Heart right ventricle (tissue), 16 donors: ENCODE measurements around the gene HSF2. TPM values are rescaled to one million over a fixed set of nuclear protein-coding genes. Genes with fewer than 3 reads are reported as not detected.

Experiments used
- ATAC-seq, 8 donors: fragments of 200-7000 bp; cut with Tn5 transposase; one replicate each; pipeline ENCODE4 v1.9.1; 2020; ENCODE audit warnings: mild to moderate bottlenecking in 8 of 8, moderate library complexity in 8 of 8, moderate number of reproducible peaks in 1 of 8
- DNase-seq, 2 donors: peaks; one replicate each; pipeline ENCODE4 v3.0.0-alpha.2; 2020
- H3K27ac ChIP-seq, 10 donors: fragments of 200-600 bp; sonication (generic) in 2 of 10; one replicate each; pipeline versions ENCODE4 v1.5.0 to v1.8.0; 2020 to 2022; ENCODE audit warnings: mild to moderate bottlenecking in 3 of 10
- H3K27me3 ChIP-seq, 7 donors: fragments of 200-600 bp; one replicate each; pipeline ENCODE4 v1.8.0; 2021 to 2022; ENCODE audit warnings: mild to moderate bottlenecking in 2 of 7
- H3K36me3 ChIP-seq, 9 donors: fragments of 200-600 bp; sonication (generic) in 1 of 9; one replicate each; pipeline versions ENCODE4 v1.5.0 to v1.8.0; 2020 to 2022; ENCODE audit warnings: mild to moderate bottlenecking in 2 of 9
- H3K4me1 ChIP-seq, 9 donors: fragments of 200-600 bp; sonication (generic) in 1 of 9; one replicate each; pipeline versions ENCODE4 v1.5.0 to v1.8.0; 2020 to 2022; ENCODE audit warnings: mild to moderate bottlenecking in 4 of 9
- H3K4me3 ChIP-seq, 10 donors: fragments of 200-600 bp; sonication (generic) in 2 of 10; one replicate each; pipeline versions ENCODE4 v1.5.0 to v1.8.0; 2020 to 2022; ENCODE audit warnings: mild to moderate bottlenecking in 7 of 10, moderate library complexity in 2 of 10
- H3K9me3 ChIP-seq, 11 donors: fragments of 200-600 bp in 10 of 11; sonication (generic) in 2 of 11; one replicate each; pipeline versions ENCODE4 v1.5.0 to v1.8.0; 2013 to 2022; ENCODE audit warnings: mild to moderate bottlenecking in 2 of 11, control low read depth in 1 of 11, moderate library complexity in 1 of 11
- whole genome bisulfite sequencing, 2 donors: extraction: QIAGEN DNeasy Blood & Tissue Kit; methylation state at CpG; one replicate each; pipeline ENCODE4 v1.1.7; 2013; ENCODE audit warnings: inconsistent platforms in 1 of 2; 5-methylcytosine and 5-hydroxymethylcytosine counted together
- intact Hi-C, 10 donors: fragments of 100-400 bp; cut with DNase I; formaldehyde crosslinking; loops; one replicate each; pipeline versions ENCODE4 v1.11.1 to v1.14.2; 2022
- polyA plus RNA-seq, 2 donors: library from polyadenylated mRNA; stranded (reverse); fragments of 200-250 nt; gene quantifications; one replicate each; pipeline ENCODE4 v1.2.3, GENCODE V29; 2013
- total RNA-seq, 10 donors: library from RNA; stranded (reverse); fragmentation: NEBNext Ultra II Directional in 3 of 10; extraction: Animal tissue kit (Norgen Biotek cat#: 25700) in 3 of 10; gene quantifications; one replicate each; pipeline versions ENCODE4 v1.2.1 to v1.2.4, GENCODE V29; 2021 to 2023
- TF ChIP-seq, protein P1 (sequence below), 9 donors: fragments of 200-600 bp; sonication (generic) in 2 of 9; IDR thresholded peaks; one replicate each; pipeline versions ENCODE4 v1.5.0 to v1.8.0; 2021 to 2022; ENCODE audit warnings: antibody characterized with exemption in 9 of 9, mild to moderate bottlenecking in 5 of 9, moderate library complexity in 1 of 9
- donor health status: Arrhythmogenic right ventricular cardiomyopathy.
- donor health status: ischemic (EF 13 %, LVEDD 7.1; RV severe dilation, severe dysfunction).
- donor health status: healthy with polysubstance abuse.
- donor health status: DM: no; HTN: yes; CAD: no.
- donor health status: DM: no; HTN: no; CAD: no.
- donor health status: ischemic (EF 25% LVEDD 6.9; RV normal size, moderate dysfunction).
- donor health status: ischemic (EF 25% LVEDD 5.7; RV mildly dilated, moderate dysfunction).
- donor health status: healthy.
- donor health status: DM: yes; HTN: yes; CAD: no.
- donor health status: Ischemic cardiomyopathy.
- donor health status: ischemic (EF 35%, LVEDD 5.7; RV mildly dilated, moderate dysfunction).
- donor health status: nonischemic (EF 11% LVEDD 7.7; RV severe dilation, severe dysfunction).
- donor health status: DM: yes; HTN: yes; CAD: no.
- donor health status: PGD.
- donor health status: ischemic (EF 29% LVEDD 5.4; RV normal size, mild dysfunction).
- donor health status: nonischemic (EF 23%, LVEDD 6.1; RV moderate dilation, normal function).

The HSF2 gene
- total and polyA plus RNA-seq, 12 donors = 13.8 to 28.7 (median 23.1) TPM

DNA sequence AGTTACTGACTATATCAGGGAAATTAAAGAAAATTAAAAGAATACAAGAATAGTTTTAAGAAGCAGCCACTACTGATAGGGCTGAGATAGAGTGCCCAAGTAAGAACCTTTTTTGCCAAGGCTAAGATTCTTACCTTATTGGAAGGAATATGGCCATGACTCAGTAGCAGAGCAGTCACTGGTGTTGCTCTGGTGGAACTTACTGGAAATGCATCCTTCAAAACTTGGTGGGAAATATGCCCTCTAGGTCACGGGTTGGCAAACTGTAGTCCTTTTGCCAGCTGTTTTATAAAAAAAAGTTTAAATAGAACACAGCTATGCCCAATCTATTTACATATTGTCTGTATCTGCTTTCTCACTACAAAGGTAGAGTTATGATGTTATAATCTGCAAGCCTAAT is 6.0 kb downstream of the HSF2 start:
- H3K36me3 ChIP-seq = no peaks in the 10 kb centered on the region
- DNase-seq (no peak), ATAC-seq (no peak)
- H3K4me1 ChIP-seq = peaks cover 0 to 64% (median 23%) of the 10 kb centered on the region in 9 donors
- TF ChIP-seq, protein P1, sequence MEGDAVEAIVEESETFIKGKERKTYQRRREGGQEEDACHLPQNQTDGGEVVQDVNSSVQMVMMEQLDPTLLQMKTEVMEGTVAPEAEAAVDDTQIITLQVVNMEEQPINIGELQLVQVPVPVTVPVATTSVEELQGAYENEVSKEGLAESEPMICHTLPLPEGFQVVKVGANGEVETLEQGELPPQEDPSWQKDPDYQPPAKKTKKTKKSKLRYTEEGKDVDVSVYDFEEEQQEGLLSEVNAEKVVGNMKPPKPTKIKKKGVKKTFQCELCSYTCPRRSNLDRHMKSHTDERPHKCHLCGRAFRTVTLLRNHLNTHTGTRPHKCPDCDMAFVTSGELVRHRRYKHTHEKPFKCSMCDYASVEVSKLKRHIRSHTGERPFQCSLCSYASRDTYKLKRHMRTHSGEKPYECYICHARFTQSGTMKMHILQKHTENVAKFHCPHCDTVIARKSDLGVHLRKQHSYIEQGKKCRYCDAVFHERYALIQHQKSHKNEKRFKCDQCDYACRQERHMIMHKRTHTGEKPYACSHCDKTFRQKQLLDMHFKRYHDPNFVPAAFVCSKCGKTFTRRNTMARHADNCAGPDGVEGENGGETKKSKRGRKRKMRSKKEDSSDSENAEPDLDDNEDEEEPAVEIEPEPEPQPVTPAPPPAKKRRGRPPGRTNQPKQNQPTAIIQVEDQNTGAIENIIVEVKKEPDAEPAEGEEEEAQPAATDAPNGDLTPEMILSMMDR (IDR thresholded peaks at IDR 0.05) = no peak
- H3K4me3 ChIP-seq = no peak overlapping the region
- H3K27ac ChIP-seq = no peak overlapping the region
- intact Hi-C loops = no loop called here
- 92 to 94% methylated on average over 1 of the region's 1 CpG for WGBS, 2 donors
- no peaks in the 10 kb centered on the region for H3K27me3 ChIP-seq
- H3K9me3 ChIP-seq = no peaks in the 10 kb centered on the region

DNA sequence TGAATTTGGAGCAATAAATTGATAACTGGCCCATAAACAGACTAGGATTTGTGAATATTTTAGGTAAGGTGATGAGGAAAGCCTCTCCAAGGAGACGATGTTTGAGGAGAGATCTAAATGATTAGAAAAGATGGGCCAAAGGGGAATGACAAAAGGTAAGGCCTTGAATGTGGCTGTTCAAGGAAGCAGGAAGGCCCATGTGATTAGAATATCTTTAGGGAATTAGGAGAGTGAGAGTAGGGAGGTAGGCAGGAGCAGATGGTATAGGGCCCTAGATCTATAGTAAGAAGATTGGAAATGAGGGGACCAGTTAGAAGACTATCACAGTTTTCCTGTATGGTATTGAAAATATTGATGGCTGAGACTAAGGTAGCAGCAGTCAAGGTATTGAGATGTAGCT is 6.7 kb downstream of the HSF2 start:
- intact Hi-C loops = no loop called here
- Histone ChIP-seq H3K4me3 (no peak overlapping the region), H3K36me3 (no peaks in the 10 kb centered on the region), H3K9me3 (no peaks in the 10 kb centered on the region), H3K27me3 (no peaks in the 10 kb centered on the region), H3K27ac (no peak overlapping the region), H3K4me1 (peaks cover 0 to 57% (median 15%) of the 10 kb centered on the region in 9 donors)
- ATAC-seq (no peak), DNase-seq (no peak)
- 88 to 94% methylated on average over 1 of the region's 1 CpG for WGBS, 2 donors
- TF ChIP-seq, protein P1 (IDR thresholded peaks at IDR 0.05) = no peak

DNA sequence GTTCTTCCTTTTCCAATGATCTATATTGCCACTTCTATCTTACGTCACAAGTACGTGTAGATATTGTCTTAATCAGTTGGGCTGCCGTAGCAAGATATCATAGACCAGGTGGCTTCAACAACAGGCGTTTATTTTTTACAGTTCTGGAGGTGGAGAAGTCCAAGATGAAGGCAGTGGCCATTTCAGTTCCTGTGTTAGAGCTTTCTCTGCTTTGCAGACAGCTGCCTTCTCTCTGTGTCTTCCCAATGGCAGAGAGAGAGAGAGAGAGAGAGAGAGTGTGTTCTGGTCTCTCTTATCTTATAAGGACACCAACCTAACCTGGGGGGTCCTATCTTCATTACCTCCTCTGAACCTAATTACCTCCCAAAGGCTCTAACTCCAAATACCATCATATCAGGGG is 8.3 kb downstream of the HSF2 start:
- Histone ChIP-seq H3K4me3 (no peak overlapping the region), H3K27me3 (no peaks in the 10 kb centered on the region), H3K4me1 (peaks cover 0 to 47% (median 12%) of the 10 kb centered on the region in 9 donors), H3K27ac (no peak overlapping the region), H3K36me3 (peaks cover 0 to 7% (median 0%) of the 10 kb centered on the region in 9 donors), H3K9me3 (no peaks in the 10 kb centered on the region)
- WGBS, 2 donors = 41 to 51% methylated on average over 4 of the region's 4 CpGs
- intact Hi-C loops = no loop called here
- ATAC-seq = no peak
- TF ChIP-seq, protein P1 (IDR thresholded peaks at IDR 0.05) = no peak
- no peak for DNase-seq

DNA sequence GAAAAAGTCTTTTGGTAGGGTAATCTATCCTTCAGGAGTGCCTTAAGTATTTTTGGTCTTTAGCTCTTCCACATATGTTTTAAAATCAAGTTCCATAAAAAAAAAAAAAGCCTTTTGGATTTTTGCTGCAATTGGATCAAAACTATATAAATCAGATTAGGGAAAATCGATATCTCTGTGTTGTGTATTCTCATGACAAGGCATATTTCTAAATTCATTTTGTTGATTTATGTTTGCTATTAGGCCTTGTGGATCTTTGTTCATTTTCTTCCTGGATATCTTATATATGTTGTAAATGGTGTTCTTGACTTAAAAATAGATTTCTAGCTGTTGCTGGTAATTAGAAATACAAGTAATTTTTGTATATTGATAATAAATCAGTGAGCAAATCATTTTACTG is 8.8 kb downstream of the HSF2 start:
- H3K27ac ChIP-seq = no peak overlapping the region

More for the DNA sequence above, 8.8 kb downstream of the HSF2 start:
- intact Hi-C loops = no loop called here
- H3K9me3 ChIP-seq = no peaks in the 10 kb centered on the region
- no peak for ATAC-seq
- no peak for DNase-seq
- H3K27me3 ChIP-seq = no peaks in the 10 kb centered on the region
- peaks cover 0 to 12% (median 0%) of the 10 kb centered on the region in 9 donors for H3K36me3 ChIP-seq
- TF ChIP-seq, protein P1 (IDR thresholded peaks at IDR 0.05) = no peak
- 89 to 91% methylated on average over 1 of the region's 1 CpG for WGBS, 2 donors
- H3K4me3 ChIP-seq = no peak overlapping the region
- peaks cover 0 to 47% (median 11%) of the 10 kb centered on the region in 9 donors for H3K4me1 ChIP-seq
